ENCODE results near the gene ADAMTS12.

The ADAMTS12 gene

DNA sequence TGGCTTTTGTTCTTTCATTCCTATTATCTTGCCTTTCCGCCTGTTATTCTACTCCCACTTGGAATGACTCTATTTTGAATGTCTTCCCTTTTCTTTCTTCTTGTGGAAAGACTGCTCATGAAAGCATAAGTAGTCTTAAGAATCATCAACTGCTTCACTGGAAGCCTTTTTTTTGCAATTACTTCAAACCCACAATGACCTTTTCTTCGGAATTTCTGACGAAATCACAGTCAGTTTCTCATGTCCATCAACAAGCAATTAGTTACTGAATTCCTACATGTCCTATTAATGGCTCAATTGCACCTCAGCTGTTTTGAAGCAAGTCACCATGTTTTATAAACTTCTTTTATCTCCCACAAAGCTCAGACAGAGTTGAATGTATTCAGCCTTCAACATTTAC, 254.8 kb downstream of the ADAMTS12 start:
- TF ChIP-seq, protein P1, sequence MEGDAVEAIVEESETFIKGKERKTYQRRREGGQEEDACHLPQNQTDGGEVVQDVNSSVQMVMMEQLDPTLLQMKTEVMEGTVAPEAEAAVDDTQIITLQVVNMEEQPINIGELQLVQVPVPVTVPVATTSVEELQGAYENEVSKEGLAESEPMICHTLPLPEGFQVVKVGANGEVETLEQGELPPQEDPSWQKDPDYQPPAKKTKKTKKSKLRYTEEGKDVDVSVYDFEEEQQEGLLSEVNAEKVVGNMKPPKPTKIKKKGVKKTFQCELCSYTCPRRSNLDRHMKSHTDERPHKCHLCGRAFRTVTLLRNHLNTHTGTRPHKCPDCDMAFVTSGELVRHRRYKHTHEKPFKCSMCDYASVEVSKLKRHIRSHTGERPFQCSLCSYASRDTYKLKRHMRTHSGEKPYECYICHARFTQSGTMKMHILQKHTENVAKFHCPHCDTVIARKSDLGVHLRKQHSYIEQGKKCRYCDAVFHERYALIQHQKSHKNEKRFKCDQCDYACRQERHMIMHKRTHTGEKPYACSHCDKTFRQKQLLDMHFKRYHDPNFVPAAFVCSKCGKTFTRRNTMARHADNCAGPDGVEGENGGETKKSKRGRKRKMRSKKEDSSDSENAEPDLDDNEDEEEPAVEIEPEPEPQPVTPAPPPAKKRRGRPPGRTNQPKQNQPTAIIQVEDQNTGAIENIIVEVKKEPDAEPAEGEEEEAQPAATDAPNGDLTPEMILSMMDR (IDR thresholded peaks at IDR 0.05; ENCODE audit: low read depth, low read length, missing control alignments): no peak
- no peak overlapping the region for H3K4me3 ChIP-seq (ENCODE audit: low read depth, low read length)
- DNase-seq (ENCODE audit: low read depth): no peak

DNA sequence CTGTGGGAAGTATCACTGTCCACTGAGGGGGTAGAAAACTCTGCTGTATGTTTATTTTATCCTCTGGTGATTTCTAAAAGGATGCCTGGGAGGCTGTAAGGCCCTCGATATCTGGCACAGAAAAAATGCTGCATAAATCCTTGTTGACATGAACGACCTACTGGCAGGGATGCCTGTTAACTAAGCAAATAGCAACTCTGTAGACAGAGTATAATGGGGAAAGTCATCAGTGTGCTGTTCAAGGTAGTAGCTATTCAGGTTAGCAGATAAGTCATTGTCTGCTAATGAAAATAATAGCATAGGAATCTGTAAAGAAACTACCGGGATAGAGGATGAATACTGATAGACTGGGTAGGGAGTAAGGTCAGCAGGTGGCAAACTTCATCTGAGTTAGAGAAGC, 256.2 kb downstream of the ADAMTS12 start:
- no peak overlapping the region for H3K4me3 ChIP-seq (ENCODE audit: low read depth, low read length)
- DNase-seq (ENCODE audit: low read depth): no peak
- TF ChIP-seq, protein P1 (IDR thresholded peaks at IDR 0.05; ENCODE audit: low read depth, low read length, missing control alignments): no peak

DNA sequence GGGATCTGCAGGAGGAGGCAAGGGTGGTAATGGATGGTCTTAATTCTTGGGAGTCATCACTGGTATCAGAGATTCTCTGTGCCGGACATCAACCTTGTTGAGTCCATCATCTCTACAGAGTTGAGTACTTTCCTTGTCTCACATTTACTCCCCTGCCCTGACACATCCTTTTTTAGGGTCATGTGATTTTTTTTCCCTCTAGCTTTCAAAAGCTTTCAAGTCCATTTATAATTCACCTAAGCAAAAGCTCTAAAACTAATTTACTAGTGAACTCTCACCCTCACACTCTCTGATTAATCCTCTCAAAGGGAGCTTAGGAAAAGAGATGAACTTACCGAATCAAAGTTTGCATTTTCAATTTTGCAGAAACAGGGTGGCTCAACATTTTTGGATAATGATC, 258.1 kb downstream of the ADAMTS12 start:
- TF ChIP-seq, protein P1 (IDR thresholded peaks at IDR 0.05; ENCODE audit: low read depth, low read length, missing control alignments): no peak
- no peak overlapping the region for H3K4me3 ChIP-seq (ENCODE audit: low read depth, low read length)
- no peak for DNase-seq (ENCODE audit: low read depth)

DNA sequence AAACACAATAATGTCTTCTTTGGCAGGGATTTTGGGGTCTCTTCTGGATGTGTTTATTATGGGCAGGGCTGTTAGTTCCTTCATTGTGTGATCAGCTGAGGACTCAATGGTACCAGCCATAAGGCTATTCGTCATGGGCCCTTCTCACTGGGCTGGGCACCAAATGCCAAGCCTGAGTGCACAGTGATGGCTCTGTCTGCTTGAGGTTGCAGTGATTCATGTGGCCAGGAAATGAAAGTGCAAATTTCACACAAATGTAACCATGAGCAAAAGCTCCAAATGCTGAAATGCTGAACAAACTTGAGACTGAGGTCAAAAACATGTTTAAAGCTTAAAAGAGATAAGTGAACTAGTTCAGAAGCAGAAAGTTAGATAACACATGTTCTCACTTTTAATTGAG, 260.0 kb downstream of the ADAMTS12 start:
- TF ChIP-seq, protein P1 (IDR thresholded peaks at IDR 0.05; ENCODE audit: low read depth, low read length, missing control alignments): no peak
- no peak overlapping the region for H3K4me3 ChIP-seq (ENCODE audit: low read depth, low read length)
- DNase-seq (ENCODE audit: low read depth): peak; percentile 47

DNA sequence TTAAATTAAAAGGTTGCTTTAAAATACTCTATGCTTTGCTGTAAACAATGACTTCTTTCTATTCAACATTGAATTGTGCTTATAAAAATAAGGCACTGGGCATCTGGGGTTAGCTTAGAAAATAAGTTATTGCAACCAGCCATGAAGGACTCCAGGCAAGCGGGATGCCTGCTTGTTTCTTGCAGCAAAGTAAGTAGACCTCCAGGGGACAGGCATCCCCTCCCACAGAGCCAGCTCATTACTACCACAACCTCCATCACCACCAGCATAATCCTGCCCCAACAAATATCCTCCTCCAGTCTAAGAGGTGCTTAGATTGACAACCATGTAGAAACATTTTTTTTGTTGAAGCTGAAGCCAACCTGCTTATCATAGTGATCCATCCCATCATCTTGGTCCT, 260.7 kb downstream of the ADAMTS12 start:
- TF ChIP-seq, protein P1 (IDR thresholded peaks at IDR 0.05; ENCODE audit: low read depth, low read length, missing control alignments): no peak
- no peak for DNase-seq (ENCODE audit: low read depth)
- no peak overlapping the region for H3K4me3 ChIP-seq (ENCODE audit: low read depth, low read length)

DNA sequence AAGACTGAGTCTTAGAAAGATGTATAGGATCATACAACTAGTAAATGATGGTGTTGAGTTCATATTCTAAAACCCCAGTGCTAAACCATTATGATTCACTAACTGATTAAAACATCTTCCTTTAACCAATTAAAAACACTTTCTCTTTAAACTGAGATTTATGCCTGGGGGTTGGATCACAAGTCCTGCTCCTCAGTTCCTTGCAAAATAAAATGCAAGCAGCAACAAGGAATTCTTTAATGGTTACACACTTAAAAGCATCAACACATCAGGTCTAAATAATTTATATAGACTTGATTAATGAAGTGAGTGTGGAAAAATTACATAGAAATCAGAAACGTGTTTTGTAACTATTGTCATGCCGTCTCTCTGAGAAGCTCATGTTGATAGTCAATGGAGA, 261.8 kb downstream of the ADAMTS12 start:
- TF ChIP-seq, protein P1 (IDR thresholded peaks at IDR 0.05; ENCODE audit: low read depth, low read length, missing control alignments): no peak
- no peak overlapping the region for H3K4me3 ChIP-seq (ENCODE audit: low read depth, low read length)
- DNase-seq (ENCODE audit: low read depth): no peak

DNA sequence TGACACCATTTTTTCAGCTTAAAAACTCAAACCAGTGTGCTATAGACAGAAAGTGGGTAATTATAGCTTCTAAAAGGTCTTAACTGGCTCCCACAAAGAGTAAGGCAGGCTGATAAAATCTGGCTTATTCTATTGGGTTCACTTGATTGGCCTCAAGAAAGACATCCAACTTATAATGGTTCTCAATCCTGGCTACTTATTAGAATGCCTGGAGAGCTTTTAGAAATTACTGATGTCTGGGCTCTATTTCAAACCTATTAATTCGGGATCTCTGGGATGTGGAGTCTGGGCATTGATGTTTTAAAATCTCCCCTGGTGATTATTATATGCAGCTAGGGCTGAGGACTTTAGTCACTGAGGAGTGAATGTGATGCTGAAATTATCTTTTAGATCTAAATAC, 263.0 kb downstream of the ADAMTS12 start:
- TF ChIP-seq, protein P1 (IDR thresholded peaks at IDR 0.05; ENCODE audit: low read depth, low read length, missing control alignments): no peak
- DNase-seq (ENCODE audit: low read depth): no peak
- no peak overlapping the region for H3K4me3 ChIP-seq (ENCODE audit: low read depth, low read length)
